WTC11 (cell line): Measurements from ENCODE around the gene C1orf159. TPM values are rescaled to one million over a fixed set of nuclear protein-coding genes. Genes with fewer than 3 reads are reported as not detected.
A peak's percentile ranks its signal among the peaks of the same experiment; 100 is the strongest.

Source experiments
- ATAC-seq: fragments of 200-7000 bp; cut with Tn5 transposase; 2 replicates; pipeline ENCODE4 v1.10.0; 2021; ENCODE audit warnings: mild to moderate bottlenecking, moderate library complexity
- CTCF ChIA-PET: fragments of 300-600 bp; sonication (Branson Sonifier 250); formaldehyde crosslinking; loops from one replicate; lab custom pipeline; 2021; ENCODE audit warnings: antibody characterized with exemption; lab: Charles Lee
- POLR2A ChIA-PET: fragments of 350-600 bp; sonication (Branson Sonifier 250); formaldehyde crosslinking; loops from one replicate; lab custom pipeline; 2021; ENCODE audit warnings: antibody characterized with exemption; lab: Charles Lee
- DNase-seq: peaks from one replicate; pipeline ENCODE4 v3.0.0; 2021; ENCODE audit warnings: low spot score
- H3K27ac Mint-ChIP-seq: 2 replicates; pipeline ENCODE4 v1.8.0; 2021; ENCODE audit warnings: mixed read lengths
- H3K27me3 Mint-ChIP-seq: 2 replicates; pipeline ENCODE4 v1.8.0; 2021; ENCODE audit warnings: low read depth, mild to moderate bottlenecking, moderate library complexity, mixed read lengths
- H3K36me3 Mint-ChIP-seq: 2 replicates; pipeline ENCODE4 v1.8.0; 2021; ENCODE audit warnings: mixed read lengths
- H3K4me1 Mint-ChIP-seq: 2 replicates; pipeline ENCODE4 v1.8.0; 2022; ENCODE audit warnings: mixed read lengths
- H3K4me3 Mint-ChIP-seq: 2 replicates; pipeline ENCODE4 v1.8.0; 2021; ENCODE audit warnings: mild to moderate bottlenecking, moderate library complexity, mixed read lengths
- H3K9me3 Mint-ChIP-seq: 2 replicates; pipeline ENCODE4 v1.8.0; 2021; ENCODE audit warnings: mixed read lengths
- ATF1 ChIP-seq: sonication (generic); formaldehyde crosslinking; IDR thresholded peaks from 2 replicates; pipeline ENCODE4 v1.8.1; 2023; ENCODE audit warnings: mild to moderate bottlenecking, moderate library complexity, missing genetic modification reagents
- CREB1 ChIP-seq: sonication (generic); formaldehyde crosslinking; IDR thresholded peaks from 2 replicates; pipeline ENCODE4 v1.8.0; 2023; ENCODE audit warnings: mild to moderate bottlenecking, missing genetic modification reagents
- FOXK1 ChIP-seq: sonication (generic); formaldehyde crosslinking; IDR thresholded peaks from 2 replicates; pipeline ENCODE4 v1.8.0; 2022; ENCODE audit warnings: mild to moderate bottlenecking, moderate library complexity, missing genetic modification reagents
- MXD4 ChIP-seq: fragments of 250-450 bp; sonication (Bioruptor Pico); IDR thresholded peaks from 2 replicates; pipeline ENCODE4 v1.8.0; 2021; ENCODE audit warnings: mild to moderate bottlenecking, moderate library complexity, borderline replicate concordance
- NR1H2 ChIP-seq: sonication (generic); formaldehyde crosslinking; IDR thresholded peaks from 2 replicates; pipeline ENCODE4 v1.9.0; 2021; ENCODE audit warnings: mild to moderate bottlenecking, moderate library complexity, missing genetic modification reagents
- ZBTB21 ChIP-seq: sonication (generic); formaldehyde crosslinking; IDR thresholded peaks from 2 replicates; pipeline ENCODE4 v1.8.1; 2023; ENCODE audit warnings: mild to moderate bottlenecking, missing genetic modification reagents, borderline replicate concordance
- ZNF416 ChIP-seq: fragments of 250-450 bp; sonication (Bioruptor Pico); IDR thresholded peaks from 2 replicates; pipeline ENCODE4 v1.9.0; 2021; ENCODE audit warnings: mild to moderate bottlenecking, inconsistent platforms
- total RNA-seq: library from RNA; stranded (reverse); gene quantifications from 3 replicates; pipeline ENCODE4 v1.2.3, GENCODE V29; 2021
- TF ChIP-seq, protein P1 (sequence below): sonication (generic); formaldehyde crosslinking; IDR thresholded peaks from 2 replicates; pipeline ENCODE4 v1.8.1; 2023; ENCODE audit warnings: mild to moderate bottlenecking, missing genetic modification reagents, borderline replicate concordance
- TF ChIP-seq, protein P2 (sequence below): sonication (generic); formaldehyde crosslinking; IDR thresholded peaks from 2 replicates; pipeline ENCODE4 v1.8.0; 2023; ENCODE audit warnings: missing genetic modification reagents
- TF ChIP-seq, protein P3 (sequence below): sonication (generic); formaldehyde crosslinking; IDR thresholded peaks from 2 replicates; pipeline ENCODE4 v1.8.0; 2022; ENCODE audit warnings: mild to moderate bottlenecking, missing genetic modification reagents
- TF ChIP-seq, protein P4 (sequence below): sonication (generic); formaldehyde crosslinking; IDR thresholded peaks from 2 replicates; pipeline ENCODE4 v1.8.1; 2022; ENCODE audit warnings: missing genetic modification reagents, borderline replicate concordance
- TF ChIP-seq, protein P5 (sequence below): sonication (generic); formaldehyde crosslinking; IDR thresholded peaks from 2 replicates; pipeline ENCODE4 v1.8.1; 2023; ENCODE audit warnings: mild to moderate bottlenecking, moderate library complexity, missing genetic modification reagents
- TF ChIP-seq, protein P6 (sequence below): sonication (generic); formaldehyde crosslinking; IDR thresholded peaks from 2 replicates; pipeline ENCODE4 v1.8.0; 2022; ENCODE audit warnings: mild to moderate bottlenecking, missing genetic modification reagents
- TF ChIP-seq, protein P7 (sequence below): sonication (generic); formaldehyde crosslinking; IDR thresholded peaks from 2 replicates; pipeline ENCODE4 v1.8.0; 2022; ENCODE audit warnings: missing genetic modification reagents
- TF ChIP-seq, protein P8 (sequence below): sonication (generic); formaldehyde crosslinking; IDR thresholded peaks from 2 replicates; pipeline ENCODE4 v1.8.0; 2023; ENCODE audit warnings: missing genetic modification reagents, mild to moderate bottlenecking, borderline replicate concordance

Gene C1orf159
- total RNA-seq, 1 experiment from 2014 or later, result 17.8 TPM

DNA sequence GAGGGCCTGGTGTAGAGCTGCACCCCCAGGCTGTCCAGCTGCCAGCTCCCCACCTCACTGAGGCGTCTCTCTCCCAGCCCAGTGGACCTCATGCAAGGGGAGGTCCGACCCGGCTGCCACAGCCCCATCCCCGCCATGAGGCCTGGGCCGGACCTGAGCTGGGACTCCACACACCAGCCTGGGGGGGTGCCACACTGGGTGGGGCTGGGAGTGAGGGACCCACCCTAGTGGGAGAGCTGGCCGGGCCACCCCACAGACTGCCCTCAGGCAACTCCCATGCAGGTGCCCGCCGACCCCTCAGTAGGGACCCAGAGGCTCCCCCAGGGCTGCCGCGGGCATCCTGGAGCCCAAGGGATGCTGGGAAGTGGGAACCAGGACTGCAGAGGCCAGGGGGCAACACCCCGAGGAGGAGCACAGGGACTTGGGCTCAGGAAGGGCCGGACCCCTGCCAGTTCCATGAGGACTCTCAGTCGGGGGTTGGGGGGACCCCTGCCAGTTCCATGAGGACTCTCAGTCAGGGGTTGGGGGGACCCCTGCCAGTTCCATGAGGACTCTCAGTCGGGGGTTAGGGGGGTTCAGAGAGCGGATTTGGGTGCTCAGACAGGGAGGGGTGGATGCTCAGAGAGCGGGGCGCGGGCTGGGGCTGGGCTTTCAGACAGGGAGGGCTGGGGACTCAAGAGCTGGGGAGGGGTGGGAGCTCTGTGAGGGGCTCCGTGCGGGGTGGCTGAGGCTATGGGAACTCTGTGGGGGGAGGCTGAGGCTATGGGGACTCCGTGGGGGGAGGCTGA lies 40.5 kb downstream of the C1orf159 start (continued):
- TF ChIP-seq, protein P1, sequence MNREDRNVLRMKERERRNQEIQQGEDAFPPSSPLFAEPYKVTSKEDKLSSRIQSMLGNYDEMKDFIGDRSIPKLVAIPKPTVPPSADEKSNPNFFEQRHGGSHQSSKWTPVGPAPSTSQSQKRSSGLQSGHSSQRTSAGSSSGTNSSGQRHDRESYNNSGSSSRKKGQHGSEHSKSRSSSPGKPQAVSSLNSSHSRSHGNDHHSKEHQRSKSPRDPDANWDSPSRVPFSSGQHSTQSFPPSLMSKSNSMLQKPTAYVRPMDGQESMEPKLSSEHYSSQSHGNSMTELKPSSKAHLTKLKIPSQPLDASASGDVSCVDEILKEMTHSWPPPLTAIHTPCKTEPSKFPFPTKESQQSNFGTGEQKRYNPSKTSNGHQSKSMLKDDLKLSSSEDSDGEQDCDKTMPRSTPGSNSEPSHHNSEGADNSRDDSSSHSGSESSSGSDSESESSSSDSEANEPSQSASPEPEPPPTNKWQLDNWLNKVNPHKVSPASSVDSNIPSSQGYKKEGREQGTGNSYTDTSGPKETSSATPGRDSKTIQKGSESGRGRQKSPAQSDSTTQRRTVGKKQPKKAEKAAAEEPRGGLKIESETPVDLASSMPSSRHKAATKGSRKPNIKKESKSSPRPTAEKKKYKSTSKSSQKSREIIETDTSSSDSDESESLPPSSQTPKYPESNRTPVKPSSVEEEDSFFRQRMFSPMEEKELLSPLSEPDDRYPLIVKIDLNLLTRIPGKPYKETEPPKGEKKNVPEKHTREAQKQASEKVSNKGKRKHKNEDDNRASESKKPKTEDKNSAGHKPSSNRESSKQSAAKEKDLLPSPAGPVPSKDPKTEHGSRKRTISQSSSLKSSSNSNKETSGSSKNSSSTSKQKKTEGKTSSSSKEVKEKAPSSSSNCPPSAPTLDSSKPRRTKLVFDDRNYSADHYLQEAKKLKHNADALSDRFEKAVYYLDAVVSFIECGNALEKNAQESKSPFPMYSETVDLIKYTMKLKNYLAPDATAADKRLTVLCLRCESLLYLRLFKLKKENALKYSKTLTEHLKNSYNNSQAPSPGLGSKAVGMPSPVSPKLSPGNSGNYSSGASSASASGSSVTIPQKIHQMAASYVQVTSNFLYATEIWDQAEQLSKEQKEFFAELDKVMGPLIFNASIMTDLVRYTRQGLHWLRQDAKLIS (CRISPR knock-in tag), result no peak
- TF ChIP-seq ZNF416 (CRISPR knock-in tag), result no peak
- TF ChIP-seq, protein P2, sequence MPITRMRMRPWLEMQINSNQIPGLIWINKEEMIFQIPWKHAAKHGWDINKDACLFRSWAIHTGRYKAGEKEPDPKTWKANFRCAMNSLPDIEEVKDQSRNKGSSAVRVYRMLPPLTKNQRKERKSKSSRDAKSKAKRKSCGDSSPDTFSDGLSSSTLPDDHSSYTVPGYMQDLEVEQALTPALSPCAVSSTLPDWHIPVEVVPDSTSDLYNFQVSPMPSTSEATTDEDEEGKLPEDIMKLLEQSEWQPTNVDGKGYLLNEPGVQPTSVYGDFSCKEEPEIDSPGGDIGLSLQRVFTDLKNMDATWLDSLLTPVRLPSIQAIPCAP, result no peak
- TF ChIP-seq, protein P3, sequence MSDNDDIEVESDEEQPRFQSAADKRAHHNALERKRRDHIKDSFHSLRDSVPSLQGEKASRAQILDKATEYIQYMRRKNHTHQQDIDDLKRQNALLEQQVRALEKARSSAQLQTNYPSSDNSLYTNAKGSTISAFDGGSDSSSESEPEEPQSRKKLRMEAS (CRISPR knock-in tag), result no peak
- TF ChIP-seq, protein P4, sequence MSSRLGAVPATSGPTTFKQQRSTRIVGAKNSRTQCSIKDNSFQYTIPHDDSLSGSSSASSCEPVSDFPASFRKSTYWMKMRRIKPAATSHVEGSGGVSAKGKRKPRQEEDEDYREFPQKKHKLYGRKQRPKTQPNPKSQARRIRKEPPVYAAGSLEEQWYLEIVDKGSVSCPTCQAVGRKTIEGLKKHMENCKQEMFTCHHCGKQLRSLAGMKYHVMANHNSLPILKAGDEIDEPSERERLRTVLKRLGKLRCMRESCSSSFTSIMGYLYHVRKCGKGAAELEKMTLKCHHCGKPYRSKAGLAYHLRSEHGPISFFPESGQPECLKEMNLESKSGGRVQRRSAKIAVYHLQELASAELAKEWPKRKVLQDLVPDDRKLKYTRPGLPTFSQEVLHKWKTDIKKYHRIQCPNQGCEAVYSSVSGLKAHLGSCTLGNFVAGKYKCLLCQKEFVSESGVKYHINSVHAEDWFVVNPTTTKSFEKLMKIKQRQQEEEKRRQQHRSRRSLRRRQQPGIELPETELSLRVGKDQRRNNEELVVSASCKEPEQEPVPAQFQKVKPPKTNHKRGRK (CRISPR knock-in tag), result no peak
- no peak for TF ChIP-seq ATF1
- no peak for TF ChIP-seq CREB1 (CRISPR knock-in tag)
- no peak for TF ChIP-seq ZBTB21

DNA sequence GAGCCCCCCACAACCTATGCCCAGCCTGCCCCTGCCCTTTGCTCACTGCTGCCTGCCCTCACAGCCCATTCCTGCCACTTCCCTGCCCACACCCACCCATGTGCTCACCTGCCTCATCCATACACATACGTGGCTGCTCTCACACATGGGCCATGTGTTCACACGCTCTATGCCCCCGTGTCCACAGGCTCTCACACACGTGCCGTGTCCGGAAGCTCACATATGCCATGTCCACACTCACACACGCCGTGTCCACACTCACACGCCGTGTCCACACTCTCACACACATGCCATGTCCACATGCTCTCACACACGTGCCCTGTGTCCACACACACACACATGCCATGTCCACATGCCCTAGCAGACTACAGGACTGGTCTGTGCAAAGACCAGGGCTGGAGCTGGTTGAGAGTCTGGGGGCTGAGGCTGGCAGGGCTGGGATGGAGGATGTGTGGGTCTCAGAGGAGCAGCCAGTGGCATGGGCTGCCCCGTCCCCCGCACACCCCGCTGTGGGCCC lies 41.2 kb downstream of the C1orf159 start:
- no peaks in the 10 kb centered on the region for H3K9me3 Mint-ChIP-seq
- H3K4me1 Mint-ChIP-seq, result no peaks in the 10 kb centered on the region
- H3K4me3 Mint-ChIP-seq, result no peak overlapping the region
- ATAC-seq (no peak), DNase-seq (no peak)
- ChIA-PET POLR2A (no interaction called here), CTCF (interaction anchor here (1.3 to 3.2 kb wide), 3 partner anchors 11 to 90 kb away, joined by 4 to 14 read pairs (median 10); no protein-coding TSS in a partner anchor)
- no peaks in the 10 kb centered on the region for H3K36me3 Mint-ChIP-seq
- H3K27me3 Mint-ChIP-seq, result peaks cover 12% of the 10 kb centered on the region
- peak overlapping the region; percentile 68; the same call in 1 of the 2 replicates for H3K27ac Mint-ChIP-seq
- no peak for TF ChIP-seq FOXK1 (CRISPR knock-in tag)
- TF ChIP-seq, protein P5, sequence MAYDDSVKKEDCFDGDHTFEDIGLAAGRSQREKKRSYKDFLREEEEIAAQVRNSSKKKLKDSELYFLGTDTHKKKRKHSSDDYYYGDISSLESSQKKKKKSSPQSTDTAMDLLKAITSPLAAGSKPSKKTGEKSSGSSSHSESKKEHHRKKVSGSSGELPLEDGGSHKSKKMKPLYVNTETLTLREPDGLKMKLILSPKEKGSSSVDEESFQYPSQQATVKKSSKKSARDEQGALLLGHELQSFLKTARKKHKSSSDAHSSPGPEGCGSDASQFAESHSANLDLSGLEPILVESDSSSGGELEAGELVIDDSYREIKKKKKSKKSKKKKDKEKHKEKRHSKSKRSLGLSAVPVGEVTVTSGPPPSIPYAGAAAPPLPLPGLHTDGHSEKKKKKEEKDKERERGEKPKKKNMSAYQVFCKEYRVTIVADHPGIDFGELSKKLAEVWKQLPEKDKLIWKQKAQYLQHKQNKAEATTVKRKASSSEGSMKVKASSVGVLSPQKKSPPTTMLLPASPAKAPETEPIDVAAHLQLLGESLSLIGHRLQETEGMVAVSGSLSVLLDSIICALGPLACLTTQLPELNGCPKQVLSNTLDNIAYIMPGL (CRISPR knock-in tag), result no peak
- TF ChIP-seq, protein P6, sequence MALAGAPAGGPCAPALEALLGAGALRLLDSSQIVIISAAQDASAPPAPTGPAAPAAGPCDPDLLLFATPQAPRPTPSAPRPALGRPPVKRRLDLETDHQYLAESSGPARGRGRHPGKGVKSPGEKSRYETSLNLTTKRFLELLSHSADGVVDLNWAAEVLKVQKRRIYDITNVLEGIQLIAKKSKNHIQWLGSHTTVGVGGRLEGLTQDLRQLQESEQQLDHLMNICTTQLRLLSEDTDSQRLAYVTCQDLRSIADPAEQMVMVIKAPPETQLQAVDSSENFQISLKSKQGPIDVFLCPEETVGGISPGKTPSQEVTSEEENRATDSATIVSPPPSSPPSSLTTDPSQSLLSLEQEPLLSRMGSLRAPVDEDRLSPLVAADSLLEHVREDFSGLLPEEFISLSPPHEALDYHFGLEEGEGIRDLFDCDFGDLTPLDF (CRISPR knock-in tag), result no peak
- no peak for TF ChIP-seq MXD4
- TF ChIP-seq, protein P7, sequence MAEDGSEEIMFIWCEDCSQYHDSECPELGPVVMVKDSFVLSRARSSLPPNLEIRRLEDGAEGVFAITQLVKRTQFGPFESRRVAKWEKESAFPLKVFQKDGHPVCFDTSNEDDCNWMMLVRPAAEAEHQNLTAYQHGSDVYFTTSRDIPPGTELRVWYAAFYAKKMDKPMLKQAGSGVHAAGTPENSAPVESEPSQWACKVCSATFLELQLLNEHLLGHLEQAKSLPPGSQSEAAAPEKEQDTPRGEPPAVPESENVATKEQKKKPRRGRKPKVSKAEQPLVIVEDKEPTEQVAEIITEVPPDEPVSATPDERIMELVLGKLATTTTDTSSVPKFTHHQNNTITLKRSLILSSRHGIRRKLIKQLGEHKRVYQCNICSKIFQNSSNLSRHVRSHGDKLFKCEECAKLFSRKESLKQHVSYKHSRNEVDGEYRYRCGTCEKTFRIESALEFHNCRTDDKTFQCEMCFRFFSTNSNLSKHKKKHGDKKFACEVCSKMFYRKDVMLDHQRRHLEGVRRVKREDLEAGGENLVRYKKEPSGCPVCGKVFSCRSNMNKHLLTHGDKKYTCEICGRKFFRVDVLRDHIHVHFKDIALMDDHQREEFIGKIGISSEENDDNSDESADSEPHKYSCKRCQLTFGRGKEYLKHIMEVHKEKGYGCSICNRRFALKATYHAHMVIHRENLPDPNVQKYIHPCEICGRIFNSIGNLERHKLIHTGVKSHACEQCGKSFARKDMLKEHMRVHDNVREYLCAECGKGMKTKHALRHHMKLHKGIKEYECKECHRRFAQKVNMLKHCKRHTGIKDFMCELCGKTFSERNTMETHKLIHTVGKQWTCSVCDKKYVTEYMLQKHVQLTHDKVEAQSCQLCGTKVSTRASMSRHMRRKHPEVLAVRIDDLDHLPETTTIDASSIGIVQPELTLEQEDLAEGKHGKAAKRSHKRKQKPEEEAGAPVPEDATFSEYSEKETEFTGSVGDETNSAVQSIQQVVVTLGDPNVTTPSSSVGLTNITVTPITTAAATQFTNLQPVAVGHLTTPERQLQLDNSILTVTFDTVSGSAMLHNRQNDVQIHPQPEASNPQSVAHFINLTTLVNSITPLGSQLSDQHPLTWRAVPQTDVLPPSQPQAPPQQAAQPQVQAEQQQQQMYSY (CRISPR knock-in tag), result peak; percentile 69
- TF ChIP-seq, protein P8, sequence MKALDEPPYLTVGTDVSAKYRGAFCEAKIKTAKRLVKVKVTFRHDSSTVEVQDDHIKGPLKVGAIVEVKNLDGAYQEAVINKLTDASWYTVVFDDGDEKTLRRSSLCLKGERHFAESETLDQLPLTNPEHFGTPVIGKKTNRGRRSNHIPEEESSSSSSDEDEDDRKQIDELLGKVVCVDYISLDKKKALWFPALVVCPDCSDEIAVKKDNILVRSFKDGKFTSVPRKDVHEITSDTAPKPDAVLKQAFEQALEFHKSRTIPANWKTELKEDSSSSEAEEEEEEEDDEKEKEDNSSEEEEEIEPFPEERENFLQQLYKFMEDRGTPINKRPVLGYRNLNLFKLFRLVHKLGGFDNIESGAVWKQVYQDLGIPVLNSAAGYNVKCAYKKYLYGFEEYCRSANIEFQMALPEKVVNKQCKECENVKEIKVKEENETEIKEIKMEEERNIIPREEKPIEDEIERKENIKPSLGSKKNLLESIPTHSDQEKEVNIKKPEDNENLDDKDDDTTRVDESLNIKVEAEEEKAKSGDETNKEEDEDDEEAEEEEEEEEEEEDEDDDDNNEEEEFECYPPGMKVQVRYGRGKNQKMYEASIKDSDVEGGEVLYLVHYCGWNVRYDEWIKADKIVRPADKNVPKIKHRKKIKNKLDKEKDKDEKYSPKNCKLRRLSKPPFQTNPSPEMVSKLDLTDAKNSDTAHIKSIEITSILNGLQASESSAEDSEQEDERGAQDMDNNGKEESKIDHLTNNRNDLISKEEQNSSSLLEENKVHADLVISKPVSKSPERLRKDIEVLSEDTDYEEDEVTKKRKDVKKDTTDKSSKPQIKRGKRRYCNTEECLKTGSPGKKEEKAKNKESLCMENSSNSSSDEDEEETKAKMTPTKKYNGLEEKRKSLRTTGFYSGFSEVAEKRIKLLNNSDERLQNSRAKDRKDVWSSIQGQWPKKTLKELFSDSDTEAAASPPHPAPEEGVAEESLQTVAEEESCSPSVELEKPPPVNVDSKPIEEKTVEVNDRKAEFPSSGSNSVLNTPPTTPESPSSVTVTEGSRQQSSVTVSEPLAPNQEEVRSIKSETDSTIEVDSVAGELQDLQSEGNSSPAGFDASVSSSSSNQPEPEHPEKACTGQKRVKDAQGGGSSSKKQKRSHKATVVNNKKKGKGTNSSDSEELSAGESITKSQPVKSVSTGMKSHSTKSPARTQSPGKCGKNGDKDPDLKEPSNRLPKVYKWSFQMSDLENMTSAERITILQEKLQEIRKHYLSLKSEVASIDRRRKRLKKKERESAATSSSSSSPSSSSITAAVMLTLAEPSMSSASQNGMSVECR (CRISPR knock-in tag), result no peak
- TF ChIP-seq NR1H2, result no peak
- TF ChIP-seq CREB1 (CRISPR knock-in tag), result no peak
